HepG2 (cell line): Measurements from ENCODE around the gene CACNA1G. TPM values are rescaled to one million over a fixed set of nuclear protein-coding genes. Genes with fewer than 3 reads are reported as not detected.

Source experiments
- ATAC-seq: fragments of 200-7000 bp; cut with Tn5 transposase; 3 replicates; pipeline ENCODE4 v1.9.1; 2020; ENCODE audit warnings: mild to moderate bottlenecking, moderate library complexity
- BruUV-seq: library from RNA; stranded (reverse); fragments of 400-500 nt; replicated peaks from 2 replicates; lab custom pipeline; 2021; lab: Mats Ljungman, UMichigan
- CTCF ChIA-PET: fragments of 300-600 bp; formaldehyde crosslinking; extraction: SDS; loops from one replicate; lab custom pipeline; 2021; ENCODE audit warnings: low total read pairs, inconsistent platforms, low intra/inter-chr PET ratio; lab: Yijun Ruan, JAX
- POLR2A ChIA-PET: fragments of 350-600 bp; sonication (Branson Sonifier 250); formaldehyde crosslinking; loops from one replicate; lab custom pipeline; 2020; ENCODE audit warnings: antibody characterized with exemption, inconsistent platforms; lab: Yijun Ruan, JAX
- DNase-seq: peaks from one replicate; pipeline ENCODE4 v3.0.0-alpha.2; 2015; ENCODE audit warnings: low spot score
- FAIRE-seq: peaks from 3 replicates; lab custom pipeline; 2011; peaks lifted over from hg19 to GRCh38; lab: Jason Lieb, UNC
- H2AFZ ChIP-seq: one replicate; pipeline ENCODE4 v1.6.1; 2011; ENCODE audit warnings: low read length, inconsistent platforms
- H3K27ac ChIP-seq: fragments of 300-600 bp; 3 replicates; pipeline ENCODE4 v1.8.0; 2011; ENCODE audit warnings: mixed run types, mild to moderate bottlenecking, mixed read lengths, low read length, inconsistent platforms; ENCODE audit not compliant: insufficient read depth; ENCODE audit errors: extremely low read length
- H3K27me3 ChIP-seq, 2 experiments: fragments of 200-600 bp in 1 of 2; 2 replicates in 1 of 2; 3 replicates in 1 of 2; pipeline versions ENCODE4 v1.6.0 to v1.8.0; 2011; ENCODE audit warnings: low read length in 2 of 2, mild to moderate bottlenecking in 2 of 2, moderate library complexity in 2 of 2, inconsistent platforms in 1 of 2; ENCODE audit not compliant: insufficient read depth in 2 of 2, control insufficient read depth in 1 of 2
- H3K36me3 ChIP-seq, 2 experiments: fragments of 200-600 bp in 1 of 2; replicated peaks in 1 of 2; 2 replicates in 1 of 2; 3 replicates in 1 of 2; pipeline versions ENCODE4 v1.5.1 to v1.8.0; 2011; ENCODE audit warnings: low read length in 2 of 2, inconsistent platforms in 1 of 2; ENCODE audit not compliant: insufficient read depth in 2 of 2, control insufficient read depth in 1 of 2
- H3K4me1 ChIP-seq: 2 replicates; pipeline ENCODE4 v1.5.1; 2012; ENCODE audit warnings: low read length, inconsistent platforms; ENCODE audit not compliant: insufficient read depth
- H3K4me2 ChIP-seq: 2 replicates; pipeline ENCODE4 v1.6.0; 2011; ENCODE audit warnings: low read depth, low read length, inconsistent platforms
- H3K4me3 ChIP-seq, 3 experiments: fragments of 200-600 bp in 1 of 3; sonication (generic), shearing (Covaris generic) in 1 of 3; replicated peaks in 1 of 3; 2 replicates each; pipeline ENCODE4 v1.5.1; 2011 to 2016; ENCODE audit warnings: low read length in 3 of 3, inconsistent platforms in 2 of 3, low read depth in 2 of 3, mild to moderate bottlenecking in 2 of 3, control low read depth in 1 of 3, mixed read lengths in 1 of 3; ENCODE audit not compliant: insufficient read depth in 1 of 3
- H3K79me2 ChIP-seq: one replicate; pipeline ENCODE4 v1.6.1; 2011; ENCODE audit warnings: low read length, inconsistent platforms; ENCODE audit not compliant: insufficient read depth
- H3K9ac ChIP-seq: 2 replicates; pipeline ENCODE4 v1.6.0; 2011; ENCODE audit warnings: mild to moderate bottlenecking, low read depth, low read length, inconsistent platforms; ENCODE audit not compliant: insufficient read depth
- H3K9me3 ChIP-seq: 2 replicates; pipeline ENCODE4 v1.5.1; 2012; ENCODE audit warnings: mild to moderate bottlenecking, low read length
- H4K20me1 ChIP-seq: 2 replicates; pipeline ENCODE4 v1.6.0; 2011; ENCODE audit warnings: inconsistent platforms, mild to moderate bottlenecking, low read length, moderate library complexity; ENCODE audit not compliant: insufficient read depth
- E2F1 ChIP-seq: sonication (generic); formaldehyde crosslinking; IDR thresholded peaks from 2 replicates; pipeline ENCODE4 v1.5.0; 2020; ENCODE audit warnings: missing genetic modification reagents
- MYC ChIP-seq: sonication (generic); formaldehyde crosslinking; IDR thresholded peaks from 2 replicates; pipeline ENCODE4 v1.9.0; 2021; ENCODE audit warnings: missing genetic modification reagents, borderline replicate concordance
- NFATC3 ChIP-seq: sonication (generic); formaldehyde crosslinking; IDR thresholded peaks from 2 replicates; pipeline ENCODE4 v1.5.1; 2020; ENCODE audit warnings: mild to moderate bottlenecking, missing genetic modification reagents
- POLR2A ChIP-seq, 2 experiments: IDR thresholded peaks; 2 replicates each; pipeline ENCODE4 v1.6.1; 2011; ENCODE audit warnings: low read depth in 2 of 2, low read length in 2 of 2, mild to moderate bottlenecking in 1 of 2, moderate library complexity in 1 of 2; ENCODE audit not compliant: insufficient read depth in 1 of 2
- SPEN ChIP-seq: sonication (generic); formaldehyde crosslinking; IDR thresholded peaks from 2 replicates; pipeline ENCODE4 v1.5.1; 2020; ENCODE audit warnings: low read depth, mild to moderate bottlenecking, missing genetic modification reagents
- TBP ChIP-seq: sonication (generic); formaldehyde crosslinking; IDR thresholded peaks from 2 replicates; pipeline ENCODE4 v1.5.0; 2020; ENCODE audit warnings: missing genetic modification reagents
- ZBTB46 ChIP-seq: sonication (generic); formaldehyde crosslinking; IDR thresholded peaks from 2 replicates; pipeline ENCODE4 v1.4.0; 2020; ENCODE audit warnings: mild to moderate bottlenecking, missing genetic modification reagents, borderline replicate concordance
- WGBS: methylation state at CpG from one replicate; pipeline ENCODE4 v1.1.6; 2017; ENCODE audit warnings: low lambda C conversion rate; 5-methylcytosine and 5-hydroxymethylcytosine counted together
- in situ Hi-C: cut with HindIII; loops from 2 replicates; pipeline ENCODE4 v1.10.0; 2017; ENCODE audit warnings: low pct_unique_long_range_greater_than_20kb; ENCODE audit not compliant: extremely low pct_ligation_motif_present
- intact Hi-C: fragments of 100-400 bp; cut with micrococcal nuclease; formaldehyde crosslinking; loops from one replicate; pipeline ENCODE4 v1.10.0; 2022; ENCODE audit not compliant: unreplicated experiment
- polyA plus RNA-seq, 8 experiments: library from polyadenylated mRNA; depleted of rRNA in 3 of 8; stranded (reverse) in 7 of 8; unstranded in 1 of 8; fragments of >200 nt; fragmentation: Illumina TruSeq in 4 of 8; extraction: Trizol in 4 of 8; gene quantifications; 2 replicates each; pipeline versions ENCODE4 v1.2.1 to v1.2.3, GENCODE V29; 2011 to 2016; ENCODE audit warnings: low read depth in 4 of 8, missing spikeins in 1 of 8, mixed read lengths in 1 of 8; ENCODE audit not compliant: insufficient read depth in 1 of 8
- total RNA-seq, 5 experiments: library from RNA; depleted of rRNA; stranded (reverse); fragments of >200 nt; fragmentation: Illumina TruSeq; extraction: Trizol; gene quantifications; 2 replicates each; pipeline ENCODE4 v1.2.3, GENCODE V29; 2016; ENCODE audit warnings: low read depth in 1 of 5

The CACNA1G gene
- total and polyA plus RNA-seq, 2 of the 13 experiments (the other 11 are each of a cell fraction or from before 2014, with no cell fraction given), result 0.02 TPM; not detected in 1

GRCh38 chr17:50554201-50554600 is 6.3 kb upstream of the CACNA1G start (continued):
- no peak for TF ChIP-seq E2F1 (CRISPR knock-in tag)
- TF ChIP-seq MYC, result no peak
- no peak for TF ChIP-seq SPEN (CRISPR knock-in tag)
- no peak for TF ChIP-seq NFATC3

- 61% methylated on average over 4 of the region's 5 CpGs for WGBS
- BruUV-seq, result no TSS peak
- no peaks in the 10 kb centered on the region for H3K9me3 ChIP-seq
- peaks cover 5 to 11% of the 10 kb centered on the region in 2 experiments; a peak in 4 of 5 replicates for H3K27me3 ChIP-seq
- H3K4me3 ChIP-seq, result no peak overlapping the region
- no peaks in the 10 kb centered on the region for H3K79me2 ChIP-seq
- POLR2A ChIA-PET, result interaction anchor here (1.2 to 1.4 kb wide), 2 partner anchors 60 to 136 kb away, joined by 3 to 4 read pairs; no protein-coding TSS in a partner anchor
- CTCF ChIA-PET, result no interaction called here
- DNase-seq (no peak), ATAC-seq (no peak), FAIRE-seq (no peak)
- H3K9ac ChIP-seq, result no peak overlapping the region
- no peak overlapping the region for H2AFZ ChIP-seq
- no peaks in the 10 kb centered on the region; a peak in 1 of 5 replicates for H3K36me3 ChIP-seq
- intact Hi-C loops (no loop called here), in situ Hi-C loops (no loop called here)
- no peak overlapping the region for H3K4me2 ChIP-seq
- H3K4me1 ChIP-seq, result peaks cover 9% of the 10 kb centered on the region
- no peak overlapping the region for H3K27ac ChIP-seq
- 0 out of 4 replicates have a peak, but pooled peaks of 1 of the 2 experiments have one; percentile 1 for TF ChIP-seq POLR2A (IDR thresholded peaks at IDR 0.05; ENCODE audit: insufficient read depth in 1 of 2, low read depth in 2 of 2, low read length in 2 of 2)
- no peak for TF ChIP-seq TBP
- 0 out of 2 replicates have a peak, but pooled peaks have one; percentile 33 for TF ChIP-seq ZBTB46 (CRISPR knock-in tag)
- no peaks in the 10 kb centered on the region for H4K20me1 ChIP-seq
These were observed 3.7 kb upstream of the CACNA1G start for GRCh38 chr17:50556803-50557202.
